ENCODE data around the gene RRP8.

Gene RRP8

GRCh38 chr11:6554828-6555706 lies 48.3 kb downstream of the RRP8 start:
- in situ Hi-C loops (cut with MboI; ENCODE audit: low sequenced_read_pairs): no loop called here

DNA sequence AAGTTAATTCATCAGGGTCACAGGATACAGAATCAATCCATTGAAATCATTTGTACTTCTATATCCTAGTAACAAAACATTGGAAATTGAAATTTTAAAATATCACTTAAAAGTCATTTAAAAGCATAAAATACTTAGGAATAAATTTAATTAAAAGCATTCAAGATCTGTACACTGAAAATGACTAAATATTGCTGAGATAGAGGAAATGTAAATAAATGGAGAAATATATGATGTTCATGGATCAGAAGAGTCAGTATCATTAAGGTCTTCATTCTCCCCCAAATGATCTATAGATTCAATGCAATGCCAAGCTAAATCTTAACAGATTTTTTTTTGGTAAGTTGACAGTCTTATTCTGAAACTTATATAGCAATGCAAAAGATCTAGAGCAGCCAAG lies 49.8 kb downstream of the RRP8 start:
- in situ Hi-C loops (cut with MboI; ENCODE audit: low sequenced_read_pairs): no loop called here

DNA sequence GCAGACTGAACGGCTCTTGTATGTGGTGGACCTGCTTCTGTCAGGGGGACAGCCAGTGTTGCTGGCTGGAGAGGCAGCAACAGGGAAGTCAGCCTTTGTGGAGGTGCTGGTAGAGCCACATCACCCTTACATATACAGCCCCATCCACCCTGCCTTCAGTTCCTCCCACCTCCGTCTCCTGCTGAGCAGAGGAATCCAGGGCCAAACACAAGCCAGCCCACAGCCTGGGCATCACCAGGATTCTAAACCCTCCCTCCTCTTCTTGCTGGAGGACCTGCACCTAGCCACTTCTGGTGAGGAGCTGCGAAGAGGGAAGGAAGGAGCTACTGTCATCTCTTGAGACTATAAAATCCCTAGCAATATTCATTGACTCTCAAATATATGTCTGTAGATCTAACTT lies 54.8 kb downstream of the RRP8 start:
- in situ Hi-C loops (cut with MboI; ENCODE audit: low sequenced_read_pairs): no loop called here

DNA sequence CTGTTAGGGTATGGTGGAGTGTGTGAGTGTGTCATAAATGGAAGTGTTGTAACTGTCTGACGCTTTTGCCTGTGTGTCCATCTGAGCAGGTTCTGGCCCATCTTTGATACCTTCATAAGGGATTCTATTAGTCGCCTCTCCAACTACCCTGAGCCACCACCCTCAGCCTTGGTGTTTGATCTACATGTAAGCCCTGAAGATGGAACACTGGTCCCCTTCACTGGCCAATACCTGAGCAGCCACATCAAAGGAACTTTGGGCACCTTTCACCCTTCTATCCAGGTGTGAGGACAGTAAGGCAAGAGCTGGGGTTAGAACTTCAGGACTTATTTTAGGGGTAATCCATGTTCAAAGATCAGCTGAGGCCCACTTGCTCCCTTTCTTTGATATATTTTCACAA lies 55.3 kb downstream of the RRP8 start:
- in situ Hi-C loops (cut with MboI; ENCODE audit: low sequenced_read_pairs): no loop called here

GRCh38 chr11:6547177-6547576 lies 56.2 kb downstream of the RRP8 start:
- in situ Hi-C loops (cut with MboI; ENCODE audit: low sequenced_read_pairs): no loop called here

- in situ Hi-C loops (cut with MboI; ENCODE audit: low sequenced_read_pairs): no loop called here
Observed at GRCh38 chr11:6546735-6547134, 56.7 kb downstream of the RRP8 start.

DNA sequence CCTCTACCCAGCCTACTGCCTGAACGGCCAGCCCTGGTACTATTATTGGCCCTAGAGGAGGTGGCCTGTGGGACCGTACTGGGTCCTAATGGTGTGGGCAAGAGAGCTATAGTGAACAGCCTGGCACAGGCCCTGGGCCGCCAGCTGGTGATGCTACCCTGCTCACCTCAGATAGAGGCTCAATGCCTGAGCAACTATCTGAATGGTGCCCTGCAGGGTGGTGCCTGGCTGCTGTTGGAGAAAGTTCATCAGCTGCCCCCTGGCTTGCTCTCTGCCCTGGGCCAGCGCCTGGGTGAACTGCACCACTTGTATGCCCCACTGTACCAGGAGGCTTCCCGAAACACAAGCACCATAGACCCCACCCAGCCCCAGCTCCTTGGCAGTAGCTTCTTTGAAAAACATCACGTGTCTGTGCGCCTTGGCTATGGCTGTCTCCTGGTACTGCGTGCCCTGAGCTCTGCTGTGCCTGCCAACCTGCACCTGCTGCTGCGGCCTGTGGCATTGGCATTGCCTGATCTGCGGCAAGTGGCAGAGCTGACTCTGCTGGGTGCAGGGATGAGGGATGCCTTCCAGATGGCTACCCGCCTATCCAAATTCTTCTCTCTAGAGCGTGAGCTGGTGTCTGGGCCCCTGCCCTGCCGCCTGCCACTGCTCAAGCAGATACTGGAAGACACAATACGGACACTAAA lies 57.4 kb downstream of the RRP8 start:
- in situ Hi-C loops (cut with MboI; ENCODE audit: low sequenced_read_pairs): no loop called here

Measured in HL-60/S4 (cell line).